ENCODE results near the gene DMXL1. TPM values are rescaled to one million over a fixed set of nuclear protein-coding genes. Genes with fewer than 3 reads are reported as not detected.

Gene DMXL1
- total and polyA plus RNA-seq, 2 experiments from 2014 or later = 28.4 to 41.7 TPM

GRCh38 chr5:119292701-119293515 is 222.0 kb downstream of the DMXL1 start:
- H3K4me3 ChIP-seq = no peak overlapping the region
- H3K9me3 Mint-ChIP-seq = peaks cover 5% of the 10 kb centered on the region; the same call in 1 of the 3 replicates
- H3K4me1 Mint-ChIP-seq = peaks cover 23% of the 10 kb centered on the region
- no peaks in the 10 kb centered on the region for H3K27me3 ChIP-seq (ENCODE audit: insufficient read depth)
- no peaks in the 10 kb centered on the region for H3K9me2 ChIP-seq (ENCODE audit: insufficient read depth)
- H3K4me3 Mint-ChIP-seq = no peak overlapping the region
- no peak overlapping the region for H3K4me2 ChIP-seq
- H3K4me1 ChIP-seq (ENCODE audit: insufficient read depth) = peaks cover 21% of the 10 kb centered on the region
- H3K36me3 ChIP-seq (ENCODE audit: insufficient read depth) = no peaks in the 10 kb centered on the region
- ATAC-seq (no peak), DNase-seq (ENCODE audit: low spot score) (no peak)
- H3F3A ChIP-seq (replicated peaks; ENCODE audit: low read depth) = 0 out of 2 replicates have a peak, but pooled peaks cover 3% of the 10 kb centered on the region
- no peak for TF ChIP-seq REST (IDR thresholded peaks at IDR 0.05; ENCODE audit: unreplicated experiment)
- no peak for TF ChIP-seq ZNF331 (CRISPR knock-in tag; IDR thresholded peaks at IDR 0.05; ENCODE audit: low read depth)
- TF ChIP-seq EZH2 (IDR thresholded peaks at IDR 0.05; ENCODE audit: low read depth, unreplicated experiment) = no peak
- no peak for TF ChIP-seq NANOG (IDR thresholded peaks at IDR 0.05; ENCODE audit: borderline replicate concordance)
- TF ChIP-seq, protein P1, sequence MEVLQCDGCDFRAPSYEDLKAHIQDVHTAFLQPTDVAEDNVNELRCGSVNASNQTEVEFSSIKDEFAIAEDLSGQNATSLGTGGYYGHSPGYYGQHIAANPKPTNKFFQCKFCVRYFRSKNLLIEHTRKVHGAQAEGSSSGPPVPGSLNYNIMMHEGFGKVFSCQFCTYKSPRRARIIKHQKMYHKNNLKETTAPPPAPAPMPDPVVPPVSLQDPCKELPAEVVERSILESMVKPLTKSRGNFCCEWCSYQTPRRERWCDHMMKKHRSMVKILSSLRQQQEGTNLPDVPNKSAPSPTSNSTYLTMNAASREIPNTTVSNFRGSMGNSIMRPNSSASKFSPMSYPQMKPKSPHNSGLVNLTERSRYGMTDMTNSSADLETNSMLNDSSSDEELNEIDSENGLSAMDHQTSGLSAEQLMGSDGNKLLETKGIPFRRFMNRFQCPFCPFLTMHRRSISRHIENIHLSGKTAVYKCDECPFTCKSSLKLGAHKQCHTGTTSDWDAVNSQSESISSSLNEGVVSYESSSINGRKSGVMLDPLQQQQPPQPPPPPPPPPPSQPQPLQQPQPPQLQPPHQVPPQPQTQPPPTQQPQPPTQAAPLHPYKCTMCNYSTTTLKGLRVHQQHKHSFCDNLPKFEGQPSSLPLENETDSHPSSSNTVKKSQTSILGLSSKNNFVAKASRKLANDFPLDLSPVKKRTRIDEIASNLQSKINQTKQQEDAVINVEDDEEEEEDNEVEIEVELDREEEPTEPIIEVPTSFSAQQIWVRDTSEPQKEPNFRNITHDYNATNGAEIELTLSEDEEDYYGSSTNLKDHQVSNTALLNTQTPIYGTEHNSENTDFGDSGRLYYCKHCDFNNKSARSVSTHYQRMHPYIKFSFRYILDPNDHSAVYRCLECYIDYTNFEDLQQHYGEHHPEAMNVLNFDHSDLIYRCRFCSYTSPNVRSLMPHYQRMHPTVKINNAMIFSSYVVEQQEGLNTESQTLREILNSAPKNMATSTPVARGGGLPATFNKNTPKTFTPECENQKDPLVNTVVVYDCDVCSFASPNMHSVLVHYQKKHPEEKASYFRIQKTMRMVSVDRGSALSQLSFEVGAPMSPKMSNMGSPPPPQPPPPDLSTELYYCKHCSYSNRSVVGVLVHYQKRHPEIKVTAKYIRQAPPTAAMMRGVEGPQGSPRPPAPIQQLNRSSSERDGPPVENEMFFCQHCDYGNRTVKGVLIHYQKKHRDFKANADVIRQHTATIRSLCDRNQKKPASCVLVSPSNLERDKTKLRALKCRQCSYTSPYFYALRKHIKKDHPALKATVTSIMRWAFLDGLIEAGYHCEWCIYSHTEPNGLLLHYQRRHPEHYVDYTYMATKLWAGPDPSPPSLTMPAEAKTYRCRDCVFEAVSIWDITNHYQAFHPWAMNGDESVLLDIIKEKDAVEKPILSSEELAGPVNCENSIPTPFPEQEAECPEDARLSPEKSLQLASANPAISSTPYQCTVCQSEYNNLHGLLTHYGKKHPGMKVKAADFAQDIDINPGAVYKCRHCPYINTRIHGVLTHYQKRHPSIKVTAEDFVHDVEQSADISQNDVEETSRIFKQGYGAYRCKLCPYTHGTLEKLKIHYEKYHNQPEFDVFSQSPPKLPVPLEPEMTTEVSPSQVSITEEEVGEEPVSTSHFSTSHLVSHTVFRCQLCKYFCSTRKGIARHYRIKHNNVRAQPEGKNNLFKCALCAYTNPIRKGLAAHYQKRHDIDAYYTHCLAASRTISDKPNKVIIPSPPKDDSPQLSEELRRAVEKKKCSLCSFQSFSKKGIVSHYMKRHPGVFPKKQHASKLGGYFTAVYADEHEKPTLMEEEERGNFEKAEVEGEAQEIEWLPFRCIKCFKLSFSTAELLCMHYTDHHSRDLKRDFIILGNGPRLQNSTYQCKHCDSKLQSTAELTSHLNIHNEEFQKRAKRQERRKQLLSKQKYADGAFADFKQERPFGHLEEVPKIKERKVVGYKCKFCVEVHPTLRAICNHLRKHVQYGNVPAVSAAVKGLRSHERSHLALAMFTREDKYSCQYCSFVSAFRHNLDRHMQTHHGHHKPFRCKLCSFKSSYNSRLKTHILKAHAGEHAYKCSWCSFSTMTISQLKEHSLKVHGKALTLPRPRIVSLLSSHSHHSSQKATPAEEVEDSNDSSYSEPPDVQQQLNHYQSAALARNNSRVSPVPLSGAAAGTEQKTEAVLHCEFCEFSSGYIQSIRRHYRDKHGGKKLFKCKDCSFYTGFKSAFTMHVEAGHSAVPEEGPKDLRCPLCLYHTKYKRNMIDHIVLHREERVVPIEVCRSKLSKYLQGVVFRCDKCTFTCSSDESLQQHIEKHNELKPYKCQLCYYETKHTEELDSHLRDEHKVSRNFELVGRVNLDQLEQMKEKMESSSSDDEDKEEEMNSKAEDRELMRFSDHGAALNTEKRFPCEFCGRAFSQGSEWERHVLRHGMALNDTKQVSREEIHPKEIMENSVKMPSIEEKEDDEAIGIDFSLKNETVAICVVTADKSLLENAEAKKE (CRISPR knock-in tag; IDR thresholded peaks at IDR 0.05) = no peak
- TF ChIP-seq POLR2AphosphoS5 (IDR thresholded peaks at IDR 0.05; ENCODE audit: low read depth) = no peak
- no peak for TF ChIP-seq ETS1 (IDR thresholded peaks at IDR 0.05)
- TF ChIP-seq JUNB (IDR thresholded peaks at IDR 0.05; ENCODE audit: unreplicated experiment) = no peak
- no peak for TF ChIP-seq ZNF114 (CRISPR knock-in tag; IDR thresholded peaks at IDR 0.05)
- no peak for TF ChIP-seq EZH2phosphoT487 (IDR thresholded peaks at IDR 0.05; ENCODE audit: unreplicated experiment)
- TF ChIP-seq STAT1 (IDR thresholded peaks at IDR 0.05; ENCODE audit: unreplicated experiment) = no peak
- no peak for TF ChIP-seq CREB1 (CRISPR knock-in tag; IDR thresholded peaks at IDR 0.05; ENCODE audit: low read depth)
- TF ChIP-seq, protein P2, sequence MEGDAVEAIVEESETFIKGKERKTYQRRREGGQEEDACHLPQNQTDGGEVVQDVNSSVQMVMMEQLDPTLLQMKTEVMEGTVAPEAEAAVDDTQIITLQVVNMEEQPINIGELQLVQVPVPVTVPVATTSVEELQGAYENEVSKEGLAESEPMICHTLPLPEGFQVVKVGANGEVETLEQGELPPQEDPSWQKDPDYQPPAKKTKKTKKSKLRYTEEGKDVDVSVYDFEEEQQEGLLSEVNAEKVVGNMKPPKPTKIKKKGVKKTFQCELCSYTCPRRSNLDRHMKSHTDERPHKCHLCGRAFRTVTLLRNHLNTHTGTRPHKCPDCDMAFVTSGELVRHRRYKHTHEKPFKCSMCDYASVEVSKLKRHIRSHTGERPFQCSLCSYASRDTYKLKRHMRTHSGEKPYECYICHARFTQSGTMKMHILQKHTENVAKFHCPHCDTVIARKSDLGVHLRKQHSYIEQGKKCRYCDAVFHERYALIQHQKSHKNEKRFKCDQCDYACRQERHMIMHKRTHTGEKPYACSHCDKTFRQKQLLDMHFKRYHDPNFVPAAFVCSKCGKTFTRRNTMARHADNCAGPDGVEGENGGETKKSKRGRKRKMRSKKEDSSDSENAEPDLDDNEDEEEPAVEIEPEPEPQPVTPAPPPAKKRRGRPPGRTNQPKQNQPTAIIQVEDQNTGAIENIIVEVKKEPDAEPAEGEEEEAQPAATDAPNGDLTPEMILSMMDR (conservative IDR thresholded peaks at IDR 0.05; ENCODE audit: low read depth in 2 of 2) = no peak
- H3K27me3 Mint-ChIP-seq (ENCODE audit: insufficient read depth, low read depth, poor library complexity) = no peaks in the 10 kb centered on the region
- no peak overlapping the region for H3K27ac Mint-ChIP-seq
- no peaks in the 10 kb centered on the region for H4K20me1 ChIP-seq (replicated peaks; ENCODE audit: insufficient read depth)
- H3K27ac ChIP-seq (ENCODE audit: low read depth) = no peak overlapping the region
- H2AFZ ChIP-seq = no peak overlapping the region
- H3K79me2 ChIP-seq (replicated peaks; ENCODE audit: insufficient read depth) = 0 out of 2 replicates have a peak, but pooled peaks cover 4% of the 10 kb centered on the region
- H3K36me3 Mint-ChIP-seq (ENCODE audit: low read depth) = peaks cover 5% of the 10 kb centered on the region; the same call in 2 of the 3 replicates
